GM23338 (cell line): ENCODE data around the gene ATAD2B. TPM values are rescaled to one million over a fixed set of nuclear protein-coding genes. Genes with fewer than 3 reads are reported as not detected.

Experiments
- ATAC-seq: fragments of 200-7000 bp; cut with Tn5 transposase; 3 replicates; pipeline ENCODE4 v1.9.1; 2020
- DNase-seq: peaks from one replicate; pipeline ENCODE4 v3.0.0-alpha.2; 2015; ENCODE audit warnings: low spot score
- H2AFZ ChIP-seq: fragments of 200-600 bp; sonication (generic); 2 replicates; pipeline ENCODE4 v1.8.0; 2016; ENCODE audit warnings: antibody characterized with exemption, mild to moderate bottlenecking, moderate library complexity
- H3F3A ChIP-seq: fragments of 200-600 bp; sonication (generic); replicated peaks from 2 replicates; pipeline ENCODE4 v1.8.0; 2017; ENCODE audit warnings: antibody characterized with exemption, mixed run types, low read depth
- H3K27ac ChIP-seq: fragments of 200-600 bp; sonication (generic); 2 replicates; pipeline ENCODE4 v1.6.1; 2016; ENCODE audit warnings: low read depth
- H3K27me3 ChIP-seq: fragments of 200-600 bp; sonication (generic); 2 replicates; pipeline ENCODE4 v1.8.0; 2016; ENCODE audit warnings: mild to moderate bottlenecking, mixed run types, moderate library complexity; ENCODE audit not compliant: insufficient read depth
- H3K36me3 ChIP-seq: fragments of 200-600 bp; sonication (generic); 2 replicates; pipeline ENCODE4 v1.8.0; 2016; ENCODE audit warnings: mild to moderate bottlenecking; ENCODE audit not compliant: insufficient read depth
- H3K4me1 ChIP-seq: fragments of 200-600 bp; sonication (generic); 2 replicates; pipeline ENCODE4 v1.8.0; 2016; ENCODE audit warnings: mild to moderate bottlenecking, moderate library complexity; ENCODE audit not compliant: insufficient read depth
- H3K4me2 ChIP-seq: fragments of 200-600 bp; sonication (generic); 2 replicates; pipeline ENCODE4 v1.7.1; 2017; ENCODE audit warnings: mixed run types
- H3K4me3 ChIP-seq: fragments of 200-600 bp; sonication (generic); 2 replicates; pipeline ENCODE4 v1.6.1; 2016; ENCODE audit warnings: mixed run types
- H3K79me2 ChIP-seq: fragments of 200-600 bp; sonication (generic); replicated peaks from 2 replicates; pipeline ENCODE4 v1.8.0; 2017; ENCODE audit warnings: mild to moderate bottlenecking; ENCODE audit not compliant: insufficient read depth
- H3K9me2 ChIP-seq: fragments of 200-600 bp; sonication (generic); 2 replicates; pipeline ENCODE4 v1.8.0; 2017; ENCODE audit not compliant: insufficient read depth
- H4K20me1 ChIP-seq: fragments of 200-600 bp; sonication (generic); replicated peaks from 2 replicates; pipeline ENCODE4 v1.8.0; 2017; ENCODE audit warnings: mild to moderate bottlenecking; ENCODE audit not compliant: insufficient read depth
- H3K27ac Mint-ChIP-seq: 2 replicates; pipeline ENCODE4 v1.8.0; 2020; ENCODE audit warnings: inconsistent platforms, mild to moderate bottlenecking, moderate library complexity, mixed read lengths
- H3K27me3 Mint-ChIP-seq: 3 replicates; pipeline ENCODE4 v1.8.0; 2022; ENCODE audit warnings: low read depth, mild to moderate bottlenecking, moderate library complexity, mixed read lengths, inconsistent platforms; ENCODE audit not compliant: insufficient read depth, poor library complexity
- H3K36me3 Mint-ChIP-seq: 3 replicates; pipeline ENCODE4 v1.8.0; 2021; ENCODE audit warnings: low read depth, mild to moderate bottlenecking, inconsistent platforms, moderate library complexity, mixed read lengths
- H3K4me1 Mint-ChIP-seq: 3 replicates; pipeline ENCODE4 v1.8.0; 2020; ENCODE audit warnings: mild to moderate bottlenecking, inconsistent platforms, mixed read lengths
- H3K4me3 Mint-ChIP-seq: 3 replicates; pipeline ENCODE4 v1.8.0; 2021; ENCODE audit warnings: moderate library complexity, mild to moderate bottlenecking, inconsistent platforms, mixed read lengths
- H3K9me3 Mint-ChIP-seq: 3 replicates; pipeline ENCODE4 v1.8.0; 2020; ENCODE audit warnings: moderate library complexity, mild to moderate bottlenecking, inconsistent platforms, mixed read lengths
- CREB1 ChIP-seq: fragments of 250-450 bp; sonication (Bioruptor Pico); IDR thresholded peaks from 2 replicates; pipeline ENCODE4 v1.5.0; 2020; ENCODE audit warnings: low read depth, mild to moderate bottlenecking, moderate library complexity
- EZH2 ChIP-seq: fragments of 200-600 bp; sonication (generic); IDR thresholded peaks from one replicate; pipeline ENCODE4 v1.8.0; 2017; ENCODE audit warnings: antibody characterized with exemption, mild to moderate bottlenecking, low read depth; ENCODE audit not compliant: unreplicated experiment
- JUNB ChIP-seq: IDR thresholded peaks from one replicate; pipeline ENCODE4 v1.6.1; 2016; ENCODE audit warnings: antibody characterized with exemption; ENCODE audit not compliant: unreplicated experiment
- NANOG ChIP-seq: IDR thresholded peaks from 2 replicates; pipeline ENCODE4 v1.6.1; 2016; ENCODE audit warnings: antibody characterized with exemption, borderline replicate concordance
- POLR2AphosphoS5 ChIP-seq: IDR thresholded peaks from 2 replicates; pipeline ENCODE4 v1.6.1; 2016; ENCODE audit warnings: antibody characterized with exemption, low read depth
- STAT1 ChIP-seq: IDR thresholded peaks from one replicate; pipeline ENCODE4 v1.6.1; 2016; ENCODE audit warnings: antibody characterized with exemption; ENCODE audit not compliant: unreplicated experiment
- polyA plus RNA-seq: library from polyadenylated mRNA; unstranded; fragments of >200 nt; fragmentation: Nextera tagmentation; extraction: Ambion mirVana; gene quantifications from 2 replicates; pipeline ENCODE4 v1.2.1, GENCODE V29; 2016
- total RNA-seq: library from RNA; depleted of rRNA; stranded (reverse); fragments of >200 nt; shearing (Covaris generic); gene quantifications from 2 replicates; pipeline ENCODE4 v1.2.3, GENCODE V29; 2014
- TF ChIP-seq, protein P1 (sequence below), 2 experiments: fragments of 200-600 bp in 1 of 2; sonication (generic) in 1 of 2; conservative IDR thresholded peaks; 2 replicates each; pipeline versions ENCODE4 v1.5.1 to v1.6.1; 2016 to 2017; ENCODE audit warnings: antibody characterized with exemption in 2 of 2, low read depth in 2 of 2, mild to moderate bottlenecking in 2 of 2, moderate library complexity in 1 of 2
- TF ChIP-seq, protein P2 (sequence below): IDR thresholded peaks from one replicate; pipeline ENCODE4 v1.6.1; 2018; ENCODE audit warnings: antibody characterized with exemption; ENCODE audit not compliant: unreplicated experiment
- TF ChIP-seq, protein P3 (sequence below): fragments of 250-450 bp; sonication (Bioruptor Pico); IDR thresholded peaks from 2 replicates; pipeline ENCODE4 v1.5.0; 2020; ENCODE audit warnings: mild to moderate bottlenecking, moderate library complexity

ATAD2B gene
- total and polyA plus RNA-seq, 2 experiments from 2014 or later, result 12.4 to 19.3 TPM

DNA sequence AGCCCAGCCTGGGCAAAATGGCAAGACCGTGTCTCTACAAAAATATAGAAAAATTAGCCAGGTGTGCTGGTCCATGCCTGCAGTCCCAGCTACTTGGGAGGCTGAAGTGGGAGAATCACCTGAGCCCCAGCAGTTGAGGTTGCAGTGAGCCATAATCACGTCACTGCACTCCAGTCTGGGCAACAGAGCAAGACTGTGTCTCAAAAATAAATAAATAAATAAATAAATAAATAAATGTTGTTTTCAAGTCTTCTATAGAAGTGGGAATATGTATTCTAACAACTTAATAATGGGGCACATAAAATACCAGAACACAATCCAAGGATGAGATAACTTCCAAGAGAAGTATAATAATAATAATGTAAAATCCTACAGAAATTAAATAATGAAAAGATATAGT lies 23.9 kb downstream of the ATAD2B start:
- Mint-ChIP-seq H3K27ac (no peak overlapping the region), H3K27me3 (no peaks in the 10 kb centered on the region), H3K4me3 (no peak overlapping the region), H3K9me3 (no peaks in the 10 kb centered on the region; the same call in 2 of the 3 replicates), H3K4me1 (peaks cover 10% of the 10 kb centered on the region; the same call in 2 of the 3 replicates), H3K36me3 (peaks cover 3% of the 10 kb centered on the region; the same call in 1 of the 3 replicates)
- Histone ChIP-seq H3F3A (no peaks in the 10 kb centered on the region), H3K4me3 (no peak overlapping the region), H3K4me2 (no peak overlapping the region), H3K27ac (no peak overlapping the region), H3K79me2 (peaks cover 92% of the 10 kb centered on the region), H3K27me3 (no peaks in the 10 kb centered on the region), H3K4me1 (no peaks in the 10 kb centered on the region), H4K20me1 (no peaks in the 10 kb centered on the region), H3K36me3 (no peaks in the 10 kb centered on the region), H2AFZ (no peak overlapping the region), H3K9me2 (no peaks in the 10 kb centered on the region; the same call in 1 of the 2 replicates)
- DNase-seq, result no peak
- TF ChIP-seq, protein P1, sequence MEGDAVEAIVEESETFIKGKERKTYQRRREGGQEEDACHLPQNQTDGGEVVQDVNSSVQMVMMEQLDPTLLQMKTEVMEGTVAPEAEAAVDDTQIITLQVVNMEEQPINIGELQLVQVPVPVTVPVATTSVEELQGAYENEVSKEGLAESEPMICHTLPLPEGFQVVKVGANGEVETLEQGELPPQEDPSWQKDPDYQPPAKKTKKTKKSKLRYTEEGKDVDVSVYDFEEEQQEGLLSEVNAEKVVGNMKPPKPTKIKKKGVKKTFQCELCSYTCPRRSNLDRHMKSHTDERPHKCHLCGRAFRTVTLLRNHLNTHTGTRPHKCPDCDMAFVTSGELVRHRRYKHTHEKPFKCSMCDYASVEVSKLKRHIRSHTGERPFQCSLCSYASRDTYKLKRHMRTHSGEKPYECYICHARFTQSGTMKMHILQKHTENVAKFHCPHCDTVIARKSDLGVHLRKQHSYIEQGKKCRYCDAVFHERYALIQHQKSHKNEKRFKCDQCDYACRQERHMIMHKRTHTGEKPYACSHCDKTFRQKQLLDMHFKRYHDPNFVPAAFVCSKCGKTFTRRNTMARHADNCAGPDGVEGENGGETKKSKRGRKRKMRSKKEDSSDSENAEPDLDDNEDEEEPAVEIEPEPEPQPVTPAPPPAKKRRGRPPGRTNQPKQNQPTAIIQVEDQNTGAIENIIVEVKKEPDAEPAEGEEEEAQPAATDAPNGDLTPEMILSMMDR (conservative IDR thresholded peaks at IDR 0.05; ENCODE audit: low read depth in 2 of 2), result no peak
- no peak for TF ChIP-seq STAT1
- TF ChIP-seq, protein P2, sequence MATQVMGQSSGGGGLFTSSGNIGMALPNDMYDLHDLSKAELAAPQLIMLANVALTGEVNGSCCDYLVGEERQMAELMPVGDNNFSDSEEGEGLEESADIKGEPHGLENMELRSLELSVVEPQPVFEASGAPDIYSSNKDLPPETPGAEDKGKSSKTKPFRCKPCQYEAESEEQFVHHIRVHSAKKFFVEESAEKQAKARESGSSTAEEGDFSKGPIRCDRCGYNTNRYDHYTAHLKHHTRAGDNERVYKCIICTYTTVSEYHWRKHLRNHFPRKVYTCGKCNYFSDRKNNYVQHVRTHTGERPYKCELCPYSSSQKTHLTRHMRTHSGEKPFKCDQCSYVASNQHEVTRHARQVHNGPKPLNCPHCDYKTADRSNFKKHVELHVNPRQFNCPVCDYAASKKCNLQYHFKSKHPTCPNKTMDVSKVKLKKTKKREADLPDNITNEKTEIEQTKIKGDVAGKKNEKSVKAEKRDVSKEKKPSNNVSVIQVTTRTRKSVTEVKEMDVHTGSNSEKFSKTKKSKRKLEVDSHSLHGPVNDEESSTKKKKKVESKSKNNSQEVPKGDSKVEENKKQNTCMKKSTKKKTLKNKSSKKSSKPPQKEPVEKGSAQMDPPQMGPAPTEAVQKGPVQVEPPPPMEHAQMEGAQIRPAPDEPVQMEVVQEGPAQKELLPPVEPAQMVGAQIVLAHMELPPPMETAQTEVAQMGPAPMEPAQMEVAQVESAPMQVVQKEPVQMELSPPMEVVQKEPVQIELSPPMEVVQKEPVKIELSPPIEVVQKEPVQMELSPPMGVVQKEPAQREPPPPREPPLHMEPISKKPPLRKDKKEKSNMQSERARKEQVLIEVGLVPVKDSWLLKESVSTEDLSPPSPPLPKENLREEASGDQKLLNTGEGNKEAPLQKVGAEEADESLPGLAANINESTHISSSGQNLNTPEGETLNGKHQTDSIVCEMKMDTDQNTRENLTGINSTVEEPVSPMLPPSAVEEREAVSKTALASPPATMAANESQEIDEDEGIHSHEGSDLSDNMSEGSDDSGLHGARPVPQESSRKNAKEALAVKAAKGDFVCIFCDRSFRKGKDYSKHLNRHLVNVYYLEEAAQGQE, result no peak
- ATAC-seq, result no peak

DNA sequence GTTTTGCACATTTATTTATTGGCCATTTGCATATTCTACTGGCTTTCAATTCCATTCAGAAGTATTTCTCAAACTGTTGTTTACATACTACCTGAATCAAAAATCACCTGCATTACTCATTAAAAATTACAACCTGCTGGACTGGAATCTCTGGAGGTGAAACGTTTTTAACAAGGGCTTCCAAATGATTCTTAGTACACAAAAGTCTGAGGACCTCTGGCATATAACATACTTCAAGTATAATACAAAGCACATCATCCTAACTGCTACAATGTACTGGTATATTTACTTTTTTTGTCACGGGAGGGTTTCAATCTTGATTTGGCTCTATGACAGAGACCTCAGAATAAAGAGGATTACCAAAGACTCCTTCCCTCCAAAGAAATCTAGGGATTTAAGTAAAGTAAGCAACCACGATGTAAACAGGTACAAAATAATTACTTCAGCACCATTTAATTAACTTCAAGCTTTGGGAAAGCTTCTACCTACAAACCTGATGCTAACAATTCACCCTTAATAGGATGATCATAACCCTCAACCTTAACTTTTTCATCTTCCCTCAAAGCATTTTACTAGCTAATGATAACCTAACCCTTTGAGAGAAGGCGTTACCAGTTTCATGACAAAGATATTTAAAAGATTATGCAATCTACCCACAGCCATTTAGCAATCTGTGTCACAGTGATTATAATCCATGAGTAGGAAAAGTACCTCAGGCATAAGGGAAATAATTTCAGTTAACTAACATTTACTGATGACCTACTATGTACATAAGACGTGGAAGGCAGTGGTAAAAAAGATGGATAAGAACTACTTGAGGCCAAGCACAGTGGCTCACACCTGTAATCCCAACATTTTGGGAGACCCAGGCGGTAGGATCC lies 24.7 kb downstream of the ATAD2B start:
- Mint-ChIP-seq H3K36me3 (peaks cover 3% of the 10 kb centered on the region; the same call in 1 of the 3 replicates), H3K27ac (no peak overlapping the region), H3K4me1 (peaks cover 10% of the 10 kb centered on the region; the same call in 2 of the 3 replicates), H3K9me3 (no peaks in the 10 kb centered on the region; the same call in 2 of the 3 replicates), H3K4me3 (no peak overlapping the region), H3K27me3 (no peaks in the 10 kb centered on the region)
- ATAC-seq, result no peak
- Histone ChIP-seq H3K36me3 (no peaks in the 10 kb centered on the region), H3K9me2 (no peaks in the 10 kb centered on the region; the same call in 1 of the 2 replicates), H3K4me2 (no peak overlapping the region), H3K79me2 (peaks cover 92% of the 10 kb centered on the region), H3K27me3 (no peaks in the 10 kb centered on the region), H3K4me3 (no peak overlapping the region), H2AFZ (no peak overlapping the region), H4K20me1 (no peaks in the 10 kb centered on the region), H3K27ac (no peak overlapping the region), H3K4me1 (no peaks in the 10 kb centered on the region), H3F3A (no peaks in the 10 kb centered on the region)
- DNase-seq, result no peak
- TF ChIP-seq POLR2AphosphoS5, result no peak
- no peak for TF ChIP-seq EZH2
- TF ChIP-seq NANOG, result no peak
- no peak for TF ChIP-seq CREB1
- no peak for TF ChIP-seq STAT1
- TF ChIP-seq, protein P3, sequence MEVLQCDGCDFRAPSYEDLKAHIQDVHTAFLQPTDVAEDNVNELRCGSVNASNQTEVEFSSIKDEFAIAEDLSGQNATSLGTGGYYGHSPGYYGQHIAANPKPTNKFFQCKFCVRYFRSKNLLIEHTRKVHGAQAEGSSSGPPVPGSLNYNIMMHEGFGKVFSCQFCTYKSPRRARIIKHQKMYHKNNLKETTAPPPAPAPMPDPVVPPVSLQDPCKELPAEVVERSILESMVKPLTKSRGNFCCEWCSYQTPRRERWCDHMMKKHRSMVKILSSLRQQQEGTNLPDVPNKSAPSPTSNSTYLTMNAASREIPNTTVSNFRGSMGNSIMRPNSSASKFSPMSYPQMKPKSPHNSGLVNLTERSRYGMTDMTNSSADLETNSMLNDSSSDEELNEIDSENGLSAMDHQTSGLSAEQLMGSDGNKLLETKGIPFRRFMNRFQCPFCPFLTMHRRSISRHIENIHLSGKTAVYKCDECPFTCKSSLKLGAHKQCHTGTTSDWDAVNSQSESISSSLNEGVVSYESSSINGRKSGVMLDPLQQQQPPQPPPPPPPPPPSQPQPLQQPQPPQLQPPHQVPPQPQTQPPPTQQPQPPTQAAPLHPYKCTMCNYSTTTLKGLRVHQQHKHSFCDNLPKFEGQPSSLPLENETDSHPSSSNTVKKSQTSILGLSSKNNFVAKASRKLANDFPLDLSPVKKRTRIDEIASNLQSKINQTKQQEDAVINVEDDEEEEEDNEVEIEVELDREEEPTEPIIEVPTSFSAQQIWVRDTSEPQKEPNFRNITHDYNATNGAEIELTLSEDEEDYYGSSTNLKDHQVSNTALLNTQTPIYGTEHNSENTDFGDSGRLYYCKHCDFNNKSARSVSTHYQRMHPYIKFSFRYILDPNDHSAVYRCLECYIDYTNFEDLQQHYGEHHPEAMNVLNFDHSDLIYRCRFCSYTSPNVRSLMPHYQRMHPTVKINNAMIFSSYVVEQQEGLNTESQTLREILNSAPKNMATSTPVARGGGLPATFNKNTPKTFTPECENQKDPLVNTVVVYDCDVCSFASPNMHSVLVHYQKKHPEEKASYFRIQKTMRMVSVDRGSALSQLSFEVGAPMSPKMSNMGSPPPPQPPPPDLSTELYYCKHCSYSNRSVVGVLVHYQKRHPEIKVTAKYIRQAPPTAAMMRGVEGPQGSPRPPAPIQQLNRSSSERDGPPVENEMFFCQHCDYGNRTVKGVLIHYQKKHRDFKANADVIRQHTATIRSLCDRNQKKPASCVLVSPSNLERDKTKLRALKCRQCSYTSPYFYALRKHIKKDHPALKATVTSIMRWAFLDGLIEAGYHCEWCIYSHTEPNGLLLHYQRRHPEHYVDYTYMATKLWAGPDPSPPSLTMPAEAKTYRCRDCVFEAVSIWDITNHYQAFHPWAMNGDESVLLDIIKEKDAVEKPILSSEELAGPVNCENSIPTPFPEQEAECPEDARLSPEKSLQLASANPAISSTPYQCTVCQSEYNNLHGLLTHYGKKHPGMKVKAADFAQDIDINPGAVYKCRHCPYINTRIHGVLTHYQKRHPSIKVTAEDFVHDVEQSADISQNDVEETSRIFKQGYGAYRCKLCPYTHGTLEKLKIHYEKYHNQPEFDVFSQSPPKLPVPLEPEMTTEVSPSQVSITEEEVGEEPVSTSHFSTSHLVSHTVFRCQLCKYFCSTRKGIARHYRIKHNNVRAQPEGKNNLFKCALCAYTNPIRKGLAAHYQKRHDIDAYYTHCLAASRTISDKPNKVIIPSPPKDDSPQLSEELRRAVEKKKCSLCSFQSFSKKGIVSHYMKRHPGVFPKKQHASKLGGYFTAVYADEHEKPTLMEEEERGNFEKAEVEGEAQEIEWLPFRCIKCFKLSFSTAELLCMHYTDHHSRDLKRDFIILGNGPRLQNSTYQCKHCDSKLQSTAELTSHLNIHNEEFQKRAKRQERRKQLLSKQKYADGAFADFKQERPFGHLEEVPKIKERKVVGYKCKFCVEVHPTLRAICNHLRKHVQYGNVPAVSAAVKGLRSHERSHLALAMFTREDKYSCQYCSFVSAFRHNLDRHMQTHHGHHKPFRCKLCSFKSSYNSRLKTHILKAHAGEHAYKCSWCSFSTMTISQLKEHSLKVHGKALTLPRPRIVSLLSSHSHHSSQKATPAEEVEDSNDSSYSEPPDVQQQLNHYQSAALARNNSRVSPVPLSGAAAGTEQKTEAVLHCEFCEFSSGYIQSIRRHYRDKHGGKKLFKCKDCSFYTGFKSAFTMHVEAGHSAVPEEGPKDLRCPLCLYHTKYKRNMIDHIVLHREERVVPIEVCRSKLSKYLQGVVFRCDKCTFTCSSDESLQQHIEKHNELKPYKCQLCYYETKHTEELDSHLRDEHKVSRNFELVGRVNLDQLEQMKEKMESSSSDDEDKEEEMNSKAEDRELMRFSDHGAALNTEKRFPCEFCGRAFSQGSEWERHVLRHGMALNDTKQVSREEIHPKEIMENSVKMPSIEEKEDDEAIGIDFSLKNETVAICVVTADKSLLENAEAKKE (CRISPR knock-in tag), result no peak
- no peak for TF ChIP-seq JUNB
